GM18511 (cell line): ENCODE data around the gene NCOA3.

Experiments used
- ATAC-seq: cut with Tn5 transposase; IDR thresholded peaks from one replicate; pipeline ENCODE4 v1.9.1; 2021; ENCODE audit warnings: mild to moderate bottlenecking, moderate library complexity; ENCODE audit not compliant: unreplicated experiment

Gene NCOA3

GRCh38 chr20:47623206-47623605, 121.5 kb downstream of the NCOA3 start:
- ATAC-seq: no peak

GRCh38 chr20:47627540-47627939, 125.9 kb downstream of the NCOA3 start:
- ATAC-seq: no peak

- no peak for ATAC-seq
Measured at GRCh38 chr20:47629907-47630306, 128.2 kb downstream of the NCOA3 start.

- no peak for ATAC-seq
Measured at GRCh38 chr20:47631078-47631477, 129.4 kb downstream of the NCOA3 start.

- no peak for ATAC-seq
Measured at GRCh38 chr20:47635256-47635655, 133.6 kb downstream of the NCOA3 start.

- ATAC-seq: no peak
Measured at GRCh38 chr20:47638851-47639250, 137.2 kb downstream of the NCOA3 start.

GRCh38 chr20:47642118-47642517, 140.4 kb downstream of the NCOA3 start:
- no peak for ATAC-seq

GRCh38 chr20:47642624-47643023, 140.9 kb downstream of the NCOA3 start:
- ATAC-seq: no peak

- ATAC-seq: no peak
Measured at GRCh38 chr20:47645632-47646031, 143.9 kb downstream of the NCOA3 start.

- ATAC-seq: no peak
Measured at GRCh38 chr20:47647994-47648393, 146.3 kb downstream of the NCOA3 start.

GRCh38 chr20:47648943-47649342, 147.3 kb downstream of the NCOA3 start:
- ATAC-seq: no peak

- no peak for ATAC-seq
Measured at GRCh38 chr20:47652301-47652700, 150.6 kb downstream of the NCOA3 start.

GRCh38 chr20:47652794-47653193, 151.1 kb downstream of the NCOA3 start:
- ATAC-seq: no peak

- ATAC-seq: no peak
Measured at GRCh38 chr20:47653869-47654268, 152.2 kb downstream of the NCOA3 start.

- ATAC-seq: no peak
Measured at GRCh38 chr20:47654370-47654769, 152.7 kb downstream of the NCOA3 start.

GRCh38 chr20:47655635-47656034, 153.9 kb downstream of the NCOA3 start:
- ATAC-seq: no peak

- ATAC-seq: no peak
Measured at GRCh38 chr20:47656318-47656717, 154.6 kb downstream of the NCOA3 start.

- no peak for ATAC-seq
Measured at GRCh38 chr20:47659904-47660601, 158.4 kb downstream of the NCOA3 start.

- ATAC-seq: no peak
Measured at GRCh38 chr20:47660602-47660905, 158.9 kb downstream of the NCOA3 start.

- no peak for ATAC-seq
Measured at GRCh38 chr20:47660983-47661700, 159.5 kb downstream of the NCOA3 start.

GRCh38 chr20:47661714-47662113, 160.0 kb downstream of the NCOA3 start:
- ATAC-seq: no peak

GRCh38 chr20:47662483-47663353, 161.0 kb downstream of the NCOA3 start:
- ATAC-seq: no peak
